Heart right ventricle (tissue), 16 donors: ENCODE measurements around the gene ORC5. TPM values are rescaled to one million over a fixed set of nuclear protein-coding genes. Genes with fewer than 3 reads are reported as not detected.

Experiments
- ATAC-seq, 8 donors: fragments of 200-7000 bp; cut with Tn5 transposase; one replicate each; pipeline ENCODE4 v1.9.1; 2020; ENCODE audit warnings: mild to moderate bottlenecking in 8 of 8, moderate library complexity in 8 of 8, moderate number of reproducible peaks in 1 of 8
- DNase-seq, 2 donors: peaks; one replicate each; pipeline ENCODE4 v3.0.0-alpha.2; 2020
- H3K27ac ChIP-seq, 10 donors: fragments of 200-600 bp; sonication (generic) in 2 of 10; one replicate each; pipeline versions ENCODE4 v1.5.0 to v1.8.0; 2020 to 2022; ENCODE audit warnings: mild to moderate bottlenecking in 3 of 10
- H3K27me3 ChIP-seq, 7 donors: fragments of 200-600 bp; one replicate each; pipeline ENCODE4 v1.8.0; 2021 to 2022; ENCODE audit warnings: mild to moderate bottlenecking in 2 of 7
- H3K36me3 ChIP-seq, 9 donors: fragments of 200-600 bp; sonication (generic) in 1 of 9; one replicate each; pipeline versions ENCODE4 v1.5.0 to v1.8.0; 2020 to 2022; ENCODE audit warnings: mild to moderate bottlenecking in 2 of 9
- H3K4me1 ChIP-seq, 9 donors: fragments of 200-600 bp; sonication (generic) in 1 of 9; one replicate each; pipeline versions ENCODE4 v1.5.0 to v1.8.0; 2020 to 2022; ENCODE audit warnings: mild to moderate bottlenecking in 4 of 9
- H3K4me3 ChIP-seq, 10 donors: fragments of 200-600 bp; sonication (generic) in 2 of 10; one replicate each; pipeline versions ENCODE4 v1.5.0 to v1.8.0; 2020 to 2022; ENCODE audit warnings: mild to moderate bottlenecking in 7 of 10, moderate library complexity in 2 of 10
- H3K9me3 ChIP-seq, 11 donors: fragments of 200-600 bp in 10 of 11; sonication (generic) in 2 of 11; one replicate each; pipeline versions ENCODE4 v1.5.0 to v1.8.0; 2013 to 2022; ENCODE audit warnings: mild to moderate bottlenecking in 2 of 11, control low read depth in 1 of 11, moderate library complexity in 1 of 11
- CTCF ChIP-seq, 9 donors: fragments of 200-600 bp; sonication (generic) in 2 of 9; IDR thresholded peaks; one replicate each; pipeline versions ENCODE4 v1.5.0 to v1.8.0; 2021 to 2022; ENCODE audit warnings: antibody characterized with exemption in 9 of 9, mild to moderate bottlenecking in 5 of 9, moderate library complexity in 1 of 9
- WGBS, 2 donors: extraction: QIAGEN DNeasy Blood & Tissue Kit; methylation state at CpG; one replicate each; pipeline ENCODE4 v1.1.7; 2013; ENCODE audit warnings: inconsistent platforms in 1 of 2; 5-methylcytosine and 5-hydroxymethylcytosine counted together
- intact Hi-C, 10 donors: fragments of 100-400 bp; cut with DNase I; formaldehyde crosslinking; loops; one replicate each; pipeline versions ENCODE4 v1.11.1 to v1.14.2; 2022
- polyA plus RNA-seq, 2 donors: library from polyadenylated mRNA; stranded (reverse); fragments of 200-250 nt; gene quantifications; one replicate each; pipeline ENCODE4 v1.2.3, GENCODE V29; 2013
- total RNA-seq, 10 donors: library from RNA; stranded (reverse); fragmentation: NEBNext Ultra II Directional in 3 of 10; extraction: Animal tissue kit (Norgen Biotek cat#: 25700) in 3 of 10; gene quantifications; one replicate each; pipeline versions ENCODE4 v1.2.1 to v1.2.4, GENCODE V29; 2021 to 2023
- donor health status: Arrhythmogenic right ventricular cardiomyopathy.
- donor health status: ischemic (EF 13 %, LVEDD 7.1; RV severe dilation, severe dysfunction).
- donor health status: healthy with polysubstance abuse.
- donor health status: DM: no; HTN: yes; CAD: no.
- donor health status: DM: no; HTN: no; CAD: no.
- donor health status: ischemic (EF 25% LVEDD 6.9; RV normal size, moderate dysfunction).
- donor health status: ischemic (EF 25% LVEDD 5.7; RV mildly dilated, moderate dysfunction).
- donor health status: healthy.
- donor health status: DM: yes; HTN: yes; CAD: no.
- donor health status: Ischemic cardiomyopathy.
- donor health status: ischemic (EF 35%, LVEDD 5.7; RV mildly dilated, moderate dysfunction).
- donor health status: nonischemic (EF 11% LVEDD 7.7; RV severe dilation, severe dysfunction).
- donor health status: DM: yes; HTN: yes; CAD: no.
- donor health status: PGD.
- donor health status: ischemic (EF 29% LVEDD 5.4; RV normal size, mild dysfunction).
- donor health status: nonischemic (EF 23%, LVEDD 6.1; RV moderate dilation, normal function).

ORC5 gene
- total and polyA plus RNA-seq, 12 donors = 3.2 to 12.0 (median 6.9) TPM

- 60 to 62% methylated on average over 4 of the region's 4 CpGs for WGBS, 2 donors
- H3K4me1 ChIP-seq = no peaks in the 10 kb centered on the region
- H3K27me3 ChIP-seq = no peaks in the 10 kb centered on the region
- H3K27ac ChIP-seq = no peak overlapping the region
- intact Hi-C loops = no loop called here
- DNase-seq (no peak), ATAC-seq (no peak)
- H3K4me3 ChIP-seq = no peak overlapping the region
- peaks cover 0 to 71% (median 13%) of the 10 kb centered on the region in 9 donors for H3K36me3 ChIP-seq
- TF ChIP-seq CTCF (IDR thresholded peaks at IDR 0.05) = no peak
- H3K9me3 ChIP-seq = peaks cover 0 to 4% (median 0%) of the 10 kb centered on the region in 11 donors
These were observed 81.4 kb downstream of the ORC5 start for GRCh38 chr7:104126411-104126841.

- ATAC-seq = no peak
- no peak for DNase-seq
- Histone ChIP-seq H3K4me1 (no peaks in the 10 kb centered on the region), H3K27me3 (no peaks in the 10 kb centered on the region), H3K9me3 (peaks cover 0 to 11% (median 0%) of the 10 kb centered on the region in 11 donors), H3K36me3 (peaks cover 0 to 57% (median 13%) of the 10 kb centered on the region in 9 donors), H3K4me3 (no peak overlapping the region), H3K27ac (no peak overlapping the region)
- 72 to 78% methylated on average over 4 of the region's 4 CpGs for WGBS, 2 donors
- no peak for TF ChIP-seq CTCF (IDR thresholded peaks at IDR 0.05)
- intact Hi-C loops = no loop called here
These were observed 82.8 kb downstream of the ORC5 start for GRCh38 chr7:104124893-104125477.

- H3K9me3 ChIP-seq = peaks cover 0 to 11% (median 0%) of the 10 kb centered on the region in 11 donors
- WGBS, 2 donors = 91 to 92% methylated on average over 3 of the region's 3 CpGs
- intact Hi-C loops = no loop called here
- H3K27ac ChIP-seq = no peak overlapping the region
- peaks cover 0 to 51% (median 13%) of the 10 kb centered on the region in 9 donors for H3K36me3 ChIP-seq
- H3K4me1 ChIP-seq = no peaks in the 10 kb centered on the region
- H3K4me3 ChIP-seq = no peak overlapping the region
- no peak for ATAC-seq
- TF ChIP-seq CTCF (IDR thresholded peaks at IDR 0.05) = no peak
- no peak for DNase-seq
- H3K27me3 ChIP-seq = no peaks in the 10 kb centered on the region
These were observed 83.3 kb downstream of the ORC5 start for GRCh38 chr7:104124469-104124868.

GRCh38 chr7:104123786-104124185, 84.0 kb downstream of the ORC5 start:
- H3K36me3 ChIP-seq = peaks cover 0 to 45% (median 13%) of the 10 kb centered on the region in 9 donors
- TF ChIP-seq CTCF (IDR thresholded peaks at IDR 0.05) = no peak
- no peaks in the 10 kb centered on the region for H3K4me1 ChIP-seq
- H3K27me3 ChIP-seq = no peaks in the 10 kb centered on the region
- H3K9me3 ChIP-seq = peaks cover 0 to 11% (median 0%) of the 10 kb centered on the region in 11 donors
- 78 to 81% methylated on average over 3 of the region's 3 CpGs for WGBS, 2 donors
- intact Hi-C loops = no loop called here
- ATAC-seq = no peak
- no peak overlapping the region for H3K27ac ChIP-seq
- H3K4me3 ChIP-seq = no peak overlapping the region
- DNase-seq = no peak
